CMK (cell line): Measurements from ENCODE around the gene WDPCP.
"Not testable (repeated sequence)": the region's sequence is repeated elsewhere in the genome, so short reads cannot be mapped to it uniquely, and the experiment has no call there.

ENCODE experiments used
- DNase-seq: peaks from one replicate; pipeline ENCODE4 v3.0.0-alpha.2; 2010; ENCODE audit warnings: low read depth

Gene WDPCP

GRCh38 chr2:63357722-63358121, 230.6 kb downstream of the WDPCP start:
- DNase-seq = not testable (repeated sequence)

DNA sequence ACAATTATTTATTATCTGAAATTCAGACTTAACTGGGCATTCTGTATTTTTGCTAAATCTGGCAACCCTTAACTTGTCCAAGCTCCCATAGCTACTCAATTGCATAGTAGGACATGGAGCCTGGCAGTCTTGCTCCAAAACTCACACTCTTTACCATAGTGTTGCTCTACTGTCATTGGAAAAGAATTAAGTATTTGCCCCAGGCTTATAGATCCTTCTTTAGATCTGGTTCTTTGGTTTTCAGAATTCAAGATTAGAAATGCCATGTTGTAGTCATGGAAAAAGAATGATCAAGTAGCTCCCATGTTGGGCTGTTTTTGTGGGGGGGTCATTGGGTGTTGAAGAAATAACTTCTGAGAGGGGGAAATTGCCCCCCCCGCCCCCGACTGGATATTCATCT, 240.9 kb downstream of the WDPCP start:
- DNase-seq = no peak

GRCh38 chr2:63346411-63346810, 241.9 kb downstream of the WDPCP start:
- DNase-seq = no peak

DNA sequence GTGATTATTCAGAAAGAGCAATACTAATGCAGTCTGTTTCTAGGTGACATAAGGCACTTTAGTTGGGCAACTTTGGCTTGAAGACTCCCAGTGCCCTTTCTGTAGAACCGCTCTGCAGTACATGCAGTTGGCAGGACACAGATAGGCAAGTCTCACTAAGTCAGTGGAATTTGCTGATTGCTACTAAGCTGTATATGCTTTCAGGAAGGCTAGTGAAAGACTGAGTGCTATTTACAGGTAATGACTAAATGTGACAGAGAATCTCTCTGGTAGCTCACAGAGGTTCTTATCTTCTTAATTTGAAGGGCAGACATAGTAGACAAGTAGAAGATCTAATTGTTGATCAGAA, 243.0 kb downstream of the WDPCP start:
- DNase-seq = no peak

DNA sequence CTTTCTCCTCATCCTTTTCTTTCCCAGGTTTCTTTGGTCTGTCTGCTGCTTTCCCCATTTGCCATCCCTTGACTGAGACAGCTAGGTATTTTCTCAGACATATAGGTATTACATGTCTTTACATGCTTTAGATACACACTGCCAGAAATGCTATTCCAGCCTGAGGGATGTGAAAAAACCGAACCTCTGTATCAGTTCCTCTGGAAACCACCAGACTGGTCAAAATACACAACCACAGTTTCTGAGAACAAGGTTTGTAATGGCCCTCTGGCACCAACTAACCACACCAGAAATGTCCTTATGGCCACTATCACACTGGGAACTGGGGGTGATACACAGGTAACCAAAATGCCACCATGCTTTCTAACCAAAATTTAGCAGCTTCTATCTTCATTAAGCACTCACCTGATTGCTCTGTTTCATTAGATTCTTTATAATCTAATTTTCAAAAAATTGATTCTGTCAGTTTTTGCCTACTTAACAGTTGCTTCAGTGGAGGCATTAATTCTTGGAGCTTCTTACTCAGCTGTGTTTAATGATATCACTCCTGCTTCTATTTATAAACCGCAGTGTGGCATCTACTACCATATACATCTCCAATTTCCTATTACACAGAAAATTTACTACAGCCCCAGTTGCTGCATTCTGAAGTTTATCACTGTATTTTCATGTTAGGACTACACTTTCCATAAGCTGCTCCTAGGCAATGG, 243.5 kb downstream of the WDPCP start:
- DNase-seq = no peak

GRCh38 chr2:63343397-63344109, 244.7 kb downstream of the WDPCP start:
- DNase-seq = no peak

DNA sequence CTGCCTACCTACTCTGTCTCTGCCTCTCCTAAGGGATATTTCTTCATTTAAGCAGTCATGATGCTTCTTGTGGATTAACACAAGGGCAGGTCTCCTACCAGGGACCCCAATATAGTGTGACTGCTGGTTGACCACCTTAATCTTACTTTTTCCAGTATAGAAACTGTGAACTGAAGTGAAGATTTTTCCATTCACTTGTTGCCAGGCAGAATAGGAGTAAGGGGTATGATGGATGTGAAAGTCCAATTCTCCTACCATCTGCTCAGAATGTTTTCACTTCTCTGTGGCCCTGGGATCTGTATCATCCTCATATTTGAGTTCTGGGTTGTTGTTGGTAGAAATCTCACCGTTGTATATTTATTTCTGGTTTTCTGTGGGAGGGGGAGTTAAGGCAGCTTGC, 247.8 kb downstream of the WDPCP start:
- DNase-seq = no peak

DNA sequence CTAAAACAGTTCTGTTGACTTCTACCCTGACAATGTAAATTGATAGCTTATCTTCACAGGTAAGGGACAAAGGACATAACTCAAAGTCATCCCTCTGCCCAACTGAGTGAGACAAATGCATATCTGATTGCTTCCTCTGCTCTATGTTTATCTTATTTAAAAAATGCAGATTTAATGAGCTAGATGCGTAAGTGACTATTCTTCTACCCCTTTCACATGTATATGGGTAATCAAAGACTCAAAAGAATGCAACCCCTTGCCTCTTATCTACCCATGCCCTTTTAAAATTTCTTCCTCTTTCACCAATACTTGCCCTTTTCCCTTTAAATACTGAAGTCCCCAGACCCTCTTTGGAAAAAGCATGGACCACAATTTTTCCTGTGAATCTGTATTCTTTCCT, 253.4 kb downstream of the WDPCP start:
- DNase-seq = no peak

GRCh38 chr2:63326473-63326872, 261.8 kb downstream of the WDPCP start:
- DNase-seq = no peak

GRCh38 chr2:63323662-63324061, 264.6 kb downstream of the WDPCP start:
- DNase-seq = not testable (repeated sequence)

DNA sequence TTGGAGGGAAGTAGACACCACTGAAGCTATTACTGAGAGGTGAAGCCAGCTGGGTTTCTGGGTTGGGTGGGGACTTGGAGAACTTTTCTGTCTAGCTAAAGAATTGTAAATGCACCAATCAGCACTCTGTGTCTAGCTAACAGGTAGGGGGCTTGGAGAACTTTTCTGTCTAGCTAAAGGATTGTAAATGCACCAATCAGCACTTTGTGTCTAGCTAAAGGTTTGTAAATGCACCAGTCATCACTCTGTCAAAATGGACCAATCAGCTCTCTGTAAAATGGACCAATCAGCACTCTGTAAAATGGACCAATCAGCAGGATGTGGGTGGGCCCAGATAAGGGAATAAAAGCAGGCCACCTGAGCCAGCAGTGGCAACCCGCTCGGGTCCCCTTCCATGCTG, 266.3 kb downstream of the WDPCP start:
- not testable (repeated sequence) for DNase-seq

DNA sequence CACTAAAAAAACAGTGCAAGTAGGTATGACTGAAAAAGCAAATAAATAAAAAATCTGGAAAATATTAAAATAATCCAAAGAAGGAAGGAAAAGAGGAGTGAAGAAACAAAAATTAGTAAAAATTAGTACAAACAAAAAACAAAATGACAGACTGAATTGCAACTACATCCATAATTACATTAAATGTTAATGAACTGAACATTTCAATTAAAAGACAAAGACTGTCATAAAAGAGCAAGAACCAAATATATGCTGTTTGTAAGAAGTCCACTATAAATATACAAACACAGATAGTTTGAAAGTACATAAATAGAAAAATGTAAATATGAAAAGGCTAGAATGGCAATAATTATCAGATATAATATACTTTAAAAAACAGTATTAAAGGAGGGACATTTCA, 267.6 kb downstream of the WDPCP start:
- no peak for DNase-seq

DNA sequence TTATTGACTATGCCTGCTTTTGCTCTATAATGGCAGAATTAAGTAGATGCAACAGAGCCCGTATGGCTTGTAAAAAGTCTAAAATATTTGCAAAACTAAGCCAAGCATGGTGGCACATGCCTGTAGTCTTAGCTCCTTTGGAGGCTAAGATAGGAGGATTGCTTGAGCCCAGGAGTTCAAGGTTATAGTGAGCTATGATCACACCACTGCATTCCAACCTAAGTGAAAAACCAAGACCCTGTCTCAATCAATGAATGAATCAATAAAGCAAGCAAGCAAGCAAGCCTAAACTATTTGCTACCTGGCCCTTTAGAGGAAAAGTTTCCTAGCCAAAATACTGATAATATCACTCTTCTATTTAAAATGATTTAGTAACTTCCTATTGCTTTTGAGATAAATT, 277.7 kb downstream of the WDPCP start:
- DNase-seq = no peak

- DNase-seq = no peak
These were observed 286.8 kb downstream of the WDPCP start for GRCh38 chr2:63301481-63301880.

DNA sequence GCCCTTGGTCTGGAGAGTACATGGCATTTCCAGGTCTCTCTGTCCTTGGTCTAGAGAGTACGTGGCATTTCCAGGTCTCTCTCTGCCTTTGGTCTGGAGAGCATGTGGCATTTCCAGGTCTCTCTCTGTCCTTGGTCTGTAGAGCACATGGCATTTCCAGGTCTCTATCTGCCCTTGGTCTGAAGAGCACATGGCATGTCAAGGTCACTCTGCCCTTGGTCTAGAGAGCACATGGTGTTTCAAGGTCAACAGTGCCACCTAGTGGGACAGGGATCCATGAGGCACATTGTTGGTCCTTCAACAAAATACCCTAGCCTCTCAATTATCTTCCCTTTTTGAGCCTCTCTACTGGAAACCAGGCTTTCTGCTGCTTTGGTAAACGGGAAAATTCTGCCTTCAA, 287.4 kb downstream of the WDPCP start:
- DNase-seq = peak; percentile 18

- no peak for DNase-seq
These were observed 300.3 kb downstream of the WDPCP start for GRCh38 chr2:63287956-63288355.

GRCh38 chr2:63286520-63286919, 301.8 kb downstream of the WDPCP start:
- DNase-seq = not testable (repeated sequence)

DNA sequence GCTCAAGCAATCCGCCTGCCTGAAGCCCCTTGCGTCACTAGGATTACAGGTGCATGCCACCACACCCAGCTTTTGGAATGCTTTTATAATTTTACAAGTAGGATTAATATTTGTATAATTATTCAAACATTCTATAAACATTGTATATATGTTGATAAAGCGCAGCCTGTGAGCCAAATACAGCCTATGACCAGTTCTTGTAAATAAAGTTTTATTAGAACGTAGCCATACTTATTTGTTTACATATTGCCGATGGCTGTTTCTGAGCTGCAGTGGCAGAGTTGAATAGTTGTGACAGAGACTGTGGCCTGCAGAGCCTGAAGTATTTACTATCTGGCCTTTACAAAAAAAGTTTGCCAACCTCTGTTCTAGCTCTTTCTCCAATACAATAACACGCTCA, 305.0 kb downstream of the WDPCP start:
- no peak for DNase-seq

- DNase-seq = no peak
These were observed 315.7 kb downstream of the WDPCP start for GRCh38 chr2:63272560-63272959.

DNA sequence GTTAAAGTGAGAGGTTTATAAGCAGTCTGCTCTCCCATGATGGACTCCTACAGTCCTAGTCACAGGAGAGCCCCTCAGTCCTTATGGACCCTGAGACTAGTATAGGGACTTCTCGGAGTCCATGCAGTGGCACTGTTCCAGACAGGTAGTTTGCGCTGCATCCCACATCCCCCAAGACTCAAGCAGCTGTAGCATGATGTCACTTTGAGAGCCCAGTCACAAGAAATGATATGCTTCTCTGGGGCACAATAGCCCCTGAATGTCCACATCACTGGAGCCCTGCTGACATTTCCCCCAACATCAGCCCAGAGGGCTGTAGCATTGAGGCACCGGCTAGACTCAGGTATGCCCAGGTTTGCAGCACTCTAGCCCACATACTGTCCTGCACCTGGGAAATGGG, 317.6 kb downstream of the WDPCP start:
- DNase-seq = no peak

- DNase-seq = no peak
These were observed 319.3 kb downstream of the WDPCP start for GRCh38 chr2:63268946-63269345.

GRCh38 chr2:63261137-63261621, 327.1 kb downstream of the WDPCP start:
- no peak for DNase-seq

GRCh38 chr2:63257473-63257872, 330.8 kb downstream of the WDPCP start:
- peak; percentile 15 for DNase-seq

DNA sequence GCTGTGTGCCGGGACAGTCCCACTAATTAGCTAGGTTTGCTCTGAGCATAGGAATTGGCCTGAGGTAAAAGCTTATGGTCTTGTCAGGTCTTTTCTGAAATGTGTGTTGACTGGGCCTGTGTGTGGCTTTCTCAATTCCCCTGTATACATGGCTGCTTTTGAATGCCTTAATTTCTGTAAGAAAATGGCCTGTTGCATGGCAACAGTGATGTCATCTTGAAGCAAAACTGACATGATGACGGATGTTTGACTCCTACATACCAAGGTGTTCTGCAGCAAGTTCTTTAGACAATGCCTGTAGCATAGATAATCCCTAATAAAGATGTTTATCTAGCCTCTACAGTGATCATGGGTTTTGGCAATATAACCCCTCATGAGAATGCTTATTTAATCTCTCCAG, 339.1 kb downstream of the WDPCP start:
- no peak for DNase-seq
